Measurements from ENCODE around the gene CTDSPL. TPM values are rescaled to one million over a fixed set of nuclear protein-coding genes. Genes with fewer than 3 reads are reported as not detected.
"Not testable (repeated sequence)": the region's sequence is repeated elsewhere in the genome, so short reads cannot be mapped to it uniquely, and the experiment has no call there.

The CTDSPL gene
- total RNA-seq, 6 experiments from 2014 or later: 30.3 to 38.8 (median 36.2) TPM

DNA sequence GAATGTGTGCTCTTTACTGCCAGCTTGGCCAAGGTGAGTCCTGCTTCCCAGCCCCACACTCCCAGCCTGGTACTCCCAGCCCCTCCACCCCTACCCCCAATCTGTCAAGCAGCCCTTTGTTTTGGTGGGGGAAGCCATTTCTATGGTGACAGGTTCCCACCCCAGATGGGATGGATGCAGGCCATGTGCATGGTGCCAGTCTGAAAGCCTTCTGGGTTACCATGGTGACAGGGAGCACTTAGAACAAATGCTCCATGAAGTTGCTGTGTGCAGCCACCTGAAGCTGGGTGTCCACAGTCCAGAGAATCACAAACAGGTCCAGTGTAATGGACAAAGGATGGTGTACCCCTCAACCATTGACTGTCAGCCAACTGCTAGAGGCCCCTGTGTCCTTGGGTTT is 109.8 kb downstream of the CTDSPL start:
- no peaks in the 10 kb centered on the region for H3K9me3 Mint-ChIP-seq
- no peak overlapping the region for H3K4me3 Mint-ChIP-seq
- H3K36me3 Mint-ChIP-seq (ENCODE audit: low read depth): peaks cover 12% of the 10 kb centered on the region; the same call in 1 of the 2 replicates
- H3K27me3 Mint-ChIP-seq (ENCODE audit: insufficient read depth): peaks cover 3% of the 10 kb centered on the region; the same call in 1 of the 2 replicates
- H3K4me1 Mint-ChIP-seq (ENCODE audit: low read depth): peaks cover 18% of the 10 kb centered on the region
- DNase-seq: no peak
- H3K27ac Mint-ChIP-seq: no peak overlapping the region
- TF ChIP-seq, protein P1, sequence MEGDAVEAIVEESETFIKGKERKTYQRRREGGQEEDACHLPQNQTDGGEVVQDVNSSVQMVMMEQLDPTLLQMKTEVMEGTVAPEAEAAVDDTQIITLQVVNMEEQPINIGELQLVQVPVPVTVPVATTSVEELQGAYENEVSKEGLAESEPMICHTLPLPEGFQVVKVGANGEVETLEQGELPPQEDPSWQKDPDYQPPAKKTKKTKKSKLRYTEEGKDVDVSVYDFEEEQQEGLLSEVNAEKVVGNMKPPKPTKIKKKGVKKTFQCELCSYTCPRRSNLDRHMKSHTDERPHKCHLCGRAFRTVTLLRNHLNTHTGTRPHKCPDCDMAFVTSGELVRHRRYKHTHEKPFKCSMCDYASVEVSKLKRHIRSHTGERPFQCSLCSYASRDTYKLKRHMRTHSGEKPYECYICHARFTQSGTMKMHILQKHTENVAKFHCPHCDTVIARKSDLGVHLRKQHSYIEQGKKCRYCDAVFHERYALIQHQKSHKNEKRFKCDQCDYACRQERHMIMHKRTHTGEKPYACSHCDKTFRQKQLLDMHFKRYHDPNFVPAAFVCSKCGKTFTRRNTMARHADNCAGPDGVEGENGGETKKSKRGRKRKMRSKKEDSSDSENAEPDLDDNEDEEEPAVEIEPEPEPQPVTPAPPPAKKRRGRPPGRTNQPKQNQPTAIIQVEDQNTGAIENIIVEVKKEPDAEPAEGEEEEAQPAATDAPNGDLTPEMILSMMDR (IDR thresholded peaks at IDR 0.05): no peak

DNA sequence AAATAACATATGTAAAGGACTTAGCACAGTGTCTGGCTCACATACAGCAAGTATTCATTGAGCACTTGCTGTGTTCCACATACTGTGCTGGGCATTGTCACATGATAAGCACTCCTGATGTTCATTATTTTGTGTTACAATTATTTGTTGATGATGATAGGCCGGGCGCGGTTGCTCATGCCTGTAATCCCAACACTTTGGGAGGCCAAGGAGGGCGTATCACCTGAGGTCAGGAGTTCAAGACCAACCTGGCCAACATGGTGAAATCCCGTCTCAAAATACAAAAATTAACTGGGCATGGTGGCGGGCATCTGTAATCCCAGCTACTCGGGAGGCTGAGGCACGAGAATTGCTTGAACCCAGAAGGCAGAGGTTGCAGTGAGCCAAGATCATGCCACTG is 110.4 kb downstream of the CTDSPL start:
- not testable (repeated sequence) for H3K9me3 Mint-ChIP-seq; H3K27me3 Mint-ChIP-seq (ENCODE audit: insufficient read depth); DNase-seq; H3K4me3 Mint-ChIP-seq; H3K27ac Mint-ChIP-seq
- peaks cover 18% of the 10 kb centered on the region for H3K4me1 Mint-ChIP-seq (ENCODE audit: low read depth)
- peaks cover 12% of the 10 kb centered on the region; the same call in 1 of the 2 replicates for H3K36me3 Mint-ChIP-seq (ENCODE audit: low read depth)

DNA sequence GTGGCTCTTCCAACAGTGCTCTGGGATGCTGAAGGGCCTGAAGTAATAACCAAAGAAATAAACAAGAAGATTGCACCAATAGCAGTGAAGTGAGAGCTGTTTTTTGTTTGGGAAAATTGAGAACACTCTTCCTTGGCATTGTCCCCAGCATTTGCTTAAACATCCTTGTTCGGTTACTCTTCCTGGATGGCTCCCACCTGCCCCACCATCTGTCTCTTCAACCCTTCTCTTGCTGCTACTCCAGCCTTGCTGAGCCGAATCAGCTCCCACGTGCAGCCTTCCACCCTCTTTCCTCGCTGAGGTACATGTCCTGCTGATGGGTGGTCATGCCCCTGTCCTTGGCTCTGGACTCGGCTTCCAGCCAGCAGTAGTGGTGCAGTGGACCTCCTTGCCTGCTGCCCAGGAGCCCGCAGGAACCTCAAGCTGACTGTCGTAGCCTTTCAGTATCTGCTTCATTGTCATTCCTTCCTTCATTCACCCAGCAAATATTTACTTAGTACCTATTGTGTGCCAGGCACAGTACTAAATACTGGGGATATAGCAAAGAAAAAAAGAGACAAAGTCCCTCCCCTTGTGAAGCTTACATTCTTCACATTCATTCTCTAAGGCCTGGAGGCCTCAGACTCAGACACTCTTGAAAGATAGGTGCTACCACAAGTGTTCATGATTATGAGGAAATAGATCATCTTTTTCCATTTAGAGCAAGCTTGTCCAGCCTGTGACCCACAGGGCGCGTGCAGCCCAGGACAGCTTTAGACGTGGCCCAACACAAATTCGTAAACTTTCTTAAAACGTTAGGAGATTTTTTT is 111.8 kb downstream of the CTDSPL start:
- Mint-ChIP-seq H3K36me3 (ENCODE audit: low read depth) (peaks cover 12% of the 10 kb centered on the region; the same call in 1 of the 2 replicates), H3K27ac (no peak overlapping the region; the same call in 1 of the 2 replicates), H3K9me3 (no peaks in the 10 kb centered on the region), H3K4me1 (ENCODE audit: low read depth) (peaks cover 18% of the 10 kb centered on the region), H3K27me3 (ENCODE audit: insufficient read depth) (no peaks in the 10 kb centered on the region; the same call in 1 of the 2 replicates), H3K4me3 (no peak overlapping the region)
- no peak for DNase-seq
- TF ChIP-seq, protein P1 (IDR thresholded peaks at IDR 0.05): no peak

DNA sequence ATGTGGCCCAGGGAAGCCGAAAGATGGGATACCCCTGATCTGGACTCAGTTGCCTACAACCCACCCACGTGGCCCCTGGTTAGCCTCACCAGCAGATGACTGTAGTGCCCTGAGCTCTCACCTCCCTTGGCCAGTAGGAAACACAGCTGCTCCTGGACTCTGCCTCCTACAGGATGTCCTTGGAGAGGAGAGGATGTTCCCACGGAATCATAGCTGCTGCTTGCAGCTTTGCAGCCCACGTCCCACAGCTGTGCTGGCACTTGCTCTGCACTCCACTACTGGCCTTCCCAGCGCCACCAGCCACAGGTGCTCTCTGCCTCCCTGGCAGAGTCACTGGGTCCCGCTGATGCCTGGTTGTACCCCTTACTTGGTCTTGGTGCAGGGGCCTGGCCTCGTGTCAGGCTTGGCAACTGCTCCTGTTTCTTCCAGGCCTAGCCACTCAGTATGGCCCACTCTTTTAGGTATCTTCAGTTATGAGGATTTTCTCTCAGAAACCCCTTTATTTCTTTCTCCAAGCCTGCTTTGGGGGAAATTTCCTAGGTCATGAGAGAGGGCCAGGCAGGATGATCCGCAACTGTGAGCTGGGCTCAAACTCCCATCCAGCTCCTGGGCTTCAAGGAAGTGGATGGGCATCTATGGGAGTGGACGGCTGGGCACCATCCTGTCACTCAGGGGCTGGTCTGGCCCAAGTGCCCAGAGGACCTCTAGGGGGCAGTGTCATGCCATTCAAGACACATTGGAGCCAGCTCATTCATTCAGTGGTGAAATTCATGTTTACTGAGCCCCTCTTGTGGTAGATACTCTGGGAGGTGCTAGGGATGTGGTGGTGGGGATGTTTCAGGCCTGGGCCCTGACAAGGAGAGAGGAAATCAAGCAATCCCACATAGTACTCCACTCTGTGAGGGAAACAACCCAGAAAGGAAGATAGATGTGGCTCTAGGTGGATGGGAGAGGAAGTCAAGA is 112.7 kb downstream of the CTDSPL start:
- H3K4me1 Mint-ChIP-seq (ENCODE audit: low read depth): peaks cover 18% of the 10 kb centered on the region
- no peaks in the 10 kb centered on the region for H3K9me3 Mint-ChIP-seq
- TF ChIP-seq, protein P1 (IDR thresholded peaks at IDR 0.05): peak; percentile 88
- H3K4me3 Mint-ChIP-seq: no peak overlapping the region
- H3K27me3 Mint-ChIP-seq (ENCODE audit: insufficient read depth): no peaks in the 10 kb centered on the region; the same call in 1 of the 2 replicates
- peak; percentile 48 for DNase-seq
- H3K36me3 Mint-ChIP-seq (ENCODE audit: low read depth): peaks cover 12% of the 10 kb centered on the region; the same call in 1 of the 2 replicates
- peak overlapping the region; percentile 38; the same call in 1 of the 2 replicates for H3K27ac Mint-ChIP-seq

DNA sequence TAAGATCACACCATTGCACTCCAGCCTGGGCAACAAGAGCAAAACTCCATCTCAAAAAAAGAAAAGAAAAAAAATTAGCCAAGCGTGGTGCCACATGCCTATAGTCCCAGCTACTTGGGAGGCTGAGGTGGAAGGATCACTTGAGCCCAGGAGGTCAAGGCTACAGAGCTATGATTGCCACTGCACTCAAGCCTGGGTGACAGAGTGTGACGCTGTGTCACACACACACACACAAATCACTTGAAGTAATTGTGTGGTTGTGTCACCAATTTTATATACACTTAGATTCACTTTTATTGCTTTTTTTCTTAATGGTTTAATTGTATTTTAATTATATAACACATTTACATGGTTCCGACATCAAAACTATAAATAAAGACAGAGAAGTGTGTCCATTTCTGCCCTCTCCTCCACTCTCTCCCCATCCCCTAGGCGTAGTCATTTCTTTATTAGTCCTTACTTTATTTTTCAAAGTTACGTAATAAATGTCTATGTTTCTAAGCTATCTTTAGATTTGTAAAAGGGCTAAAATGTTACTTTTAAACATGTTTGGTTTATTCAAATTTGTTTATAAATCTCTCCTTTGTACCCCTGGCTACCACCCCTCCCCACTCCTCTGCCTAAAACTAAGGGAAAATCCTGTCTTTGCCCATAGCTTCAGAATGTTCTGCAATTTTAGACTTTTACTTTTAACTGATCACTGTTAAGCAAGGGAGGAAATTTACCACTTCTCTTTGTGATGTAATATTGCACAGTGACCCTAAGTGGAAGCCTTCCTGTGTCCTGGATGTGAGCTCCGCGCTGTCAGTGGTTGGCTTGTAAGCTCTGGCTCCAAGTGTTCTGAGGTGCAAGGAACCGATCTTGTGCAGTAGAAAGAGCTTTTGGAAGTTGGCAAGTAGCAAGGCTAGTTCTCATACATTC is 118.1 kb downstream of the CTDSPL start:
- no peak overlapping the region for H3K27ac Mint-ChIP-seq
- no peak overlapping the region for H3K4me3 Mint-ChIP-seq
- H3K27me3 Mint-ChIP-seq (ENCODE audit: insufficient read depth): no peaks in the 10 kb centered on the region
- H3K9me3 Mint-ChIP-seq: no peaks in the 10 kb centered on the region
- no peak for DNase-seq
- TF ChIP-seq, protein P1 (IDR thresholded peaks at IDR 0.05): no peak
- H3K4me1 Mint-ChIP-seq (ENCODE audit: low read depth): peaks cover 2% of the 10 kb centered on the region; the same call in 1 of the 2 replicates
- peaks cover 1% of the 10 kb centered on the region; the same call in 1 of the 2 replicates for H3K36me3 Mint-ChIP-seq (ENCODE audit: low read depth)

All from HFFc6 (cell line).